LNCAP (cell line): ENCODE measurements around the gene TIPIN.

Source experiments
- TF ChIP-seq, protein P1 (sequence below): fragments of 450-650 bp; IDR thresholded peaks from 2 replicates; pipeline ENCODE4 v1.5.1; 2017; ENCODE audit warnings: mild to moderate bottlenecking

Gene TIPIN

DNA sequence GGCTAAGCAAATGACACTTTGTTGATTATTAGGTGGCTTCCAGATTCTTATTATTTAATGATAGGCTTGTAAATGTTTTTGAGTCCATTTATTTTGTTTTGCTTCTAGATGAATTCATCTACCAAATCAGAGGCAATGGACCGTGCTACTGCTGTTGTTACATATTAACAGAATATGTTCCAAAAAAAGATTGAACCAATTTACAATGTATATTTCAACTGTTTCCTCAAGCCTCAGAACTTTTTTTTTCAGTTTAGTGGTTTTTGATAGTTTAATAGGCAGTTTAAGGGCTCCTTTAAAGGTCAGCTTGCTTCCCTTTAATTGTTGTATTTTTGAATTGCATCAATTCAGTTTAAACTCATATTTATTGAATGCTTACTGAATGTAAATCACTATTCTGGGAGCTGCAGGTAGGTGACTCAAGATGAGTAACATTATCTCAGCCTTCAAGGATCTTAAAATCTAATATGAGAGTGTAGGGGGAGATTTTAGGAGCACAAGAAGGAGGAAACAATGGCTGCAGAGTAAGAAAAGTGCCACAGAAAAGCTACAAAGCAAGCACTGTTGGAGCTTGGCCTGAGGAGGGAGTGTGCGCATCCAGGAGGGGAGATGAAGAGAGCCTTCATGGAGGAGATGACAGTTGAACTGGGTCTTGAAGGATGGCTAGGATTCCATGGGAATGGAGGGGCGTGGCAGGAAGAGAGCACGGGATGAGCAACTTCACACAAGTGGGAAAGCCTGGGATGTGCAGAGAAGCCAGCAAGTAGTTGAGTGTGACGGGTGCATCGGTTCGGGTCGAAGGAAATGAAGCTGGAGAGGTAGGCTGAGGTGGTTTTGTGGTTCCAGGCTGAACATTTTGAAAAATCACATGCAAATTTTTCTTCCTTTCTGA lies 44.9 kb upstream of the TIPIN start:
- TF ChIP-seq, protein P1, sequence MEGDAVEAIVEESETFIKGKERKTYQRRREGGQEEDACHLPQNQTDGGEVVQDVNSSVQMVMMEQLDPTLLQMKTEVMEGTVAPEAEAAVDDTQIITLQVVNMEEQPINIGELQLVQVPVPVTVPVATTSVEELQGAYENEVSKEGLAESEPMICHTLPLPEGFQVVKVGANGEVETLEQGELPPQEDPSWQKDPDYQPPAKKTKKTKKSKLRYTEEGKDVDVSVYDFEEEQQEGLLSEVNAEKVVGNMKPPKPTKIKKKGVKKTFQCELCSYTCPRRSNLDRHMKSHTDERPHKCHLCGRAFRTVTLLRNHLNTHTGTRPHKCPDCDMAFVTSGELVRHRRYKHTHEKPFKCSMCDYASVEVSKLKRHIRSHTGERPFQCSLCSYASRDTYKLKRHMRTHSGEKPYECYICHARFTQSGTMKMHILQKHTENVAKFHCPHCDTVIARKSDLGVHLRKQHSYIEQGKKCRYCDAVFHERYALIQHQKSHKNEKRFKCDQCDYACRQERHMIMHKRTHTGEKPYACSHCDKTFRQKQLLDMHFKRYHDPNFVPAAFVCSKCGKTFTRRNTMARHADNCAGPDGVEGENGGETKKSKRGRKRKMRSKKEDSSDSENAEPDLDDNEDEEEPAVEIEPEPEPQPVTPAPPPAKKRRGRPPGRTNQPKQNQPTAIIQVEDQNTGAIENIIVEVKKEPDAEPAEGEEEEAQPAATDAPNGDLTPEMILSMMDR: no peak

DNA sequence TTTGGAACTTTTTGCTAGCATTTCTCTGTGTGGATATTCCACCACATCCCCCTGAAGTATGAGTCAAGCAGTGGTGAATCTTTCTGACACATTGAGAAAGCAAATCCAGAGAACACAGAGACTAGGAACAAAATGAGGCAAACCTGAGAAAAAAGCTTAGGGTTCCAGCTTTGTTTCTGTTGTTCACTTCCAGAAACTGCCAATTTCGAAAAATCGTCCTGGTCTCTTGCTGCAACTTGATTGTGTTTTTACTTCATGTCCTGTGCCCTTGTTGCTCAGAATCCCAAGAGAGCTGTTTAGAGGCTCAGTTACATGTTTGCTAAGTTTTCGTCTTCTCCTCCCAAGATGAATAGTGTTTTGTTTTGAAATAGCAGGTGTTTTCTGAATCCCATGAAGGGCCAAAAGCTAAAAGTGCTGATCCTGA lies 43.9 kb upstream of the TIPIN start:
- TF ChIP-seq, protein P1: no peak

DNA sequence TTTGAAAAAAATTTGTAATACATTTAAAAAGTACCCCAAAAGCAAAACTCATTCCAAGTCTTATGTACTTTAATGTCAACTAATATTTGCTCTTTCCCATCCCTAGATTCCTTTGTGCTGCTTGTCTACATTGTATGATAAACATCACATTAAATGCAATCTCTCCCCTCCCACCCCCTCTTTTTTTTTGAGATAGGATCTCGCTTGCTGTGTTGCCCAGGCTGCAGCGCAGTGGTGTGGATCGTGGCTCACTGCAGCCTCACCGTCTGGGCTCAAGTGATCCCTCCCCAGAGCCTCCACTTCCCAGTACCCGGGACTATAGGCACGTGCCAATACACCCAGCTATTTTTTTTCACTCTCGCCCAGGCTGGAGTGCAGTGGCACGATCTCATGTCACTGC lies 42.8 kb upstream of the TIPIN start:
- TF ChIP-seq, protein P1: no peak

DNA sequence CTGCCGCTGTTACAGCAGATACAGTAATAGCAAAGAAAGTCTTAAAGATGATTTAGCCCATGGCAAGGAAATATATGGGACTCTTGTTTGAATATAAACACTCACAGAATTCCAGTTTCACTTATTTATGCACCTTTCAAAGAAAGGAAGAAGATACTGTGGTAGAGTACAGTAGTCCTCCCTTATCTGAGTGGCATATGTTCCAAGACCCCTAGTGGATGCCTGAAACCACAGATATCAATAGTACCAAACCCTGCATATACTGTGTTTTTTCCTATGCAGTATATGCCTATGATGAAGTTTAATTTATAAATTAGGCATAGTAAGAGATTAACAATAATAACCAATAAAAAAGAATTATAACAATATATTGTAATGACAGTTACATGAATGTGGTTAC lies 38.4 kb upstream of the TIPIN start:
- TF ChIP-seq, protein P1: no peak

DNA sequence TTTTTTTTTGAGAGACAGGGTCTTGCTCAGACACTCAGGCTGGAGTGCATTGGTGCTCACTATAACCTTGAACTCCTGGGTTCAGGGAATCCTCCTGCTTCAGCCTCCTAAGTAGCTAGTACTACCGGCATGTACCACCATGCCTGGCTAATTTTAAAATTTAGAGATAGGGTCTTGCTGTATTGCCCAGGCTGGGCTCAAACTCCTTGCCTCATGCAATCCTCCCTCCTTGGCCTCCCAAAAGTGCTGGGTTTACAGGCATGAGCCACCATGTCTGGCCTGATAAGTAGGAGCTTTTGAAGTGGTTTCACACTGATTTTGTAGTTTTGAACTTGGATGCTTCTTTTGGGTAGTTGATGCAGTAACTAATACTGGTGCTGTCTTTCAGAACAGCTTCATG lies 38.0 kb upstream of the TIPIN start:
- TF ChIP-seq, protein P1: no peak

DNA sequence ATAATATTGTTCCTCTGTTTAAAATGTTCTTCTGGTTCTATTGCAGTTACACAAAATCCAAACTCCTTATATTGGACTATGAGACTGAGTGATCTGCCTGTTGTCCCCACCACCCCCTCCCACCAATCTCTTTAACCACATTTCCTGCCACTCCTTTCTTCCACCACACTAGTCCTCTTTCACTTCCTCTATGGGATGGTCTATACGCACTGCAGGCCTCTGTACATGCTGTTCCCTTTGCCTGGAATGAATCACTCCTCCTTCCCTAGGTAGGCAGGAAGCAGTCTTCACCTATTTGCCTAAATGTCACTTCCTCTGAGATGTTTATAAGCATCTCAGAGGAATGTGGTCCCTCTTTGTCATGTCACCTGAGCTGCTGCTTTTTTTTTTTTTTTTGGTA lies 34.2 kb upstream of the TIPIN start:
- TF ChIP-seq, protein P1: no peak

DNA sequence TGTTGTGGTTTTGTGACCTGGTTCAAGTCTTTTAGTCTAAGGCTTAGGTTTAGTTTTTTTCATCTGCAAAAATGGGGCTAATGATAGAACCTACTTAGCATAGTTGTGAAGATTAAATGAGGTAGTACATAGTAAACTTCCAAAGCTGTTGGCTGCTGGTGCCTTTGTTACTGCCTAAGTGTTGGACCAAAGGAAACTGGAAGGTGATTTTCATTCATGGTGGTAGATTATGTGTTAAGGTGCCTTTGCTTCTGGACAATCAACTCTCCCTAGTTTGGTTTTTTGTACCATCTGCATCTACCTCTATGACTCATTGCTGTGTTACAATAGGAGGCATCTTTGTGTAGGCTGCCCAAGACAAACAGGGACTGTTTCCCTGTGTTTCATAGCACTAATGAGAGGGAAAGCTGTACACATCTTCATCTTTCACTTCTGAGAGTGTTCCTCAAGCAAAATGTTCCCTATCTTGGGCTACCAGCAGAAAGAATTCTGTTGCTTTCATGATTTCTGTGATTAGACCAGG lies 33.4 kb upstream of the TIPIN start:
- TF ChIP-seq, protein P1: no peak
